OCI-LY1 (cell line): ENCODE data around the gene KIRREL3.

ENCODE experiments used
- H2AFZ ChIP-seq: fragments of 200-600 bp; sonication (generic), shearing (Covaris generic); 2 replicates; pipeline ENCODE4 v1.6.0; 2014; ENCODE audit warnings: antibody characterized with exemption, mild to moderate bottlenecking, low read length
- H3F3A ChIP-seq: fragments of 200-600 bp; sonication (generic), shearing (Covaris generic); 2 replicates; pipeline ENCODE4 v1.6.0; 2014; ENCODE audit warnings: mild to moderate bottlenecking, antibody characterized with exemption, low read length, moderate library complexity; ENCODE audit not compliant: insufficient read depth
- H3K27ac ChIP-seq: fragments of 200-600 bp; sonication (generic); 2 replicates; pipeline ENCODE4 v1.5.1; 2014; ENCODE audit warnings: low read length, mixed run types, mild to moderate bottlenecking, low read depth; ENCODE audit not compliant: poor library complexity, severe bottlenecking
- H3K27me3 ChIP-seq: fragments of 200-600 bp; sonication (generic); 2 replicates; pipeline ENCODE4 v1.6.0; 2014; ENCODE audit warnings: antibody characterized with exemption, mild to moderate bottlenecking, low read length, moderate library complexity; ENCODE audit not compliant: insufficient read depth
- H3K36me3 ChIP-seq: fragments of 200-600 bp; sonication (generic); 2 replicates; pipeline ENCODE4 v1.6.1; 2014; ENCODE audit warnings: mild to moderate bottlenecking, antibody characterized with exemption, low read length, moderate library complexity, mixed read lengths; ENCODE audit not compliant: insufficient read depth
- H3K4me1 ChIP-seq: fragments of 200-600 bp; sonication (generic); 2 replicates; pipeline ENCODE4 v1.5.1; 2014; ENCODE audit warnings: mild to moderate bottlenecking, low read length, moderate library complexity; ENCODE audit not compliant: insufficient read depth, severe bottlenecking
- H3K4me2 ChIP-seq: fragments of 200-600 bp; sonication (generic), shearing (Covaris generic); 2 replicates; pipeline ENCODE4 v1.6.1; 2014; ENCODE audit warnings: low read length
- H3K4me3 ChIP-seq: fragments of 200-600 bp; sonication (generic); 2 replicates; pipeline ENCODE4 v1.5.1; 2014; ENCODE audit warnings: low read length, low read depth, mild to moderate bottlenecking, mixed read lengths; ENCODE audit not compliant: poor library complexity, severe bottlenecking
- H3K79me2 ChIP-seq: fragments of 200-600 bp; shearing (Covaris generic); 2 replicates; pipeline ENCODE4 v1.6.1; 2016; ENCODE audit warnings: mixed run types, low read length, mixed read lengths; ENCODE audit not compliant: insufficient read depth
- H3K9ac ChIP-seq: fragments of 200-600 bp; sonication (generic), shearing (Covaris generic); 2 replicates; pipeline ENCODE4 v1.6.1; 2014; ENCODE audit warnings: mild to moderate bottlenecking, low read length, mixed read lengths
- H3K9me2 ChIP-seq: fragments of 200-600 bp; sonication (generic), shearing (Covaris generic); 2 replicates; pipeline ENCODE4 v1.6.1; 2014; ENCODE audit warnings: low read depth, mild to moderate bottlenecking, low read length, mixed read lengths
- H3K9me3 ChIP-seq: fragments of 200-600 bp; shearing (Covaris generic); 2 replicates; pipeline ENCODE4 v1.6.1; 2014; ENCODE audit warnings: low read length, mixed read lengths
- H4K20me1 ChIP-seq: fragments of 200-600 bp; sonication (generic), shearing (Covaris generic); 2 replicates; pipeline ENCODE4 v1.6.0; 2016; ENCODE audit warnings: mild to moderate bottlenecking, low read length; ENCODE audit not compliant: insufficient read depth
- EZH2 ChIP-seq: fragments of 200-600 bp; sonication (generic), shearing (Covaris generic); IDR thresholded peaks from 2 replicates; pipeline ENCODE4 v1.8.0; 2017; ENCODE audit warnings: borderline replicate concordance, mixed run types, mild to moderate bottlenecking, antibody characterized with exemption, low read length, moderate library complexity, mixed read lengths
- TF ChIP-seq, protein P1 (sequence below): fragments of 200-600 bp; sonication (generic), shearing (Covaris generic); IDR thresholded peaks from 2 replicates; pipeline ENCODE4 v1.5.1; 2017; ENCODE audit warnings: mild to moderate bottlenecking, antibody characterized with exemption, low read length, moderate library complexity, mixed read lengths

The KIRREL3 gene

GRCh38 chr11:126720539-126721235 is 279.9 kb downstream of the KIRREL3 start:
- H3K27me3 ChIP-seq, result no peaks in the 10 kb centered on the region

GRCh38 chr11:126719740-126720139 is 280.8 kb downstream of the KIRREL3 start:
- no peak overlapping the region for H3K27ac ChIP-seq
- H2AFZ ChIP-seq, result no peak overlapping the region
- H3K9me2 ChIP-seq, result no peaks in the 10 kb centered on the region
- H3K4me2 ChIP-seq, result no peak overlapping the region
- H3K4me3 ChIP-seq, result no peak overlapping the region
- H3K4me1 ChIP-seq, result no peaks in the 10 kb centered on the region
- no peaks in the 10 kb centered on the region for H3K9me3 ChIP-seq
- no peaks in the 10 kb centered on the region for H4K20me1 ChIP-seq
- H3K9ac ChIP-seq, result no peak overlapping the region
- no peaks in the 10 kb centered on the region for H3F3A ChIP-seq
- no peaks in the 10 kb centered on the region for H3K36me3 ChIP-seq
- H3K27me3 ChIP-seq, result no peaks in the 10 kb centered on the region
- H3K79me2 ChIP-seq, result no peaks in the 10 kb centered on the region
- TF ChIP-seq, protein P1, sequence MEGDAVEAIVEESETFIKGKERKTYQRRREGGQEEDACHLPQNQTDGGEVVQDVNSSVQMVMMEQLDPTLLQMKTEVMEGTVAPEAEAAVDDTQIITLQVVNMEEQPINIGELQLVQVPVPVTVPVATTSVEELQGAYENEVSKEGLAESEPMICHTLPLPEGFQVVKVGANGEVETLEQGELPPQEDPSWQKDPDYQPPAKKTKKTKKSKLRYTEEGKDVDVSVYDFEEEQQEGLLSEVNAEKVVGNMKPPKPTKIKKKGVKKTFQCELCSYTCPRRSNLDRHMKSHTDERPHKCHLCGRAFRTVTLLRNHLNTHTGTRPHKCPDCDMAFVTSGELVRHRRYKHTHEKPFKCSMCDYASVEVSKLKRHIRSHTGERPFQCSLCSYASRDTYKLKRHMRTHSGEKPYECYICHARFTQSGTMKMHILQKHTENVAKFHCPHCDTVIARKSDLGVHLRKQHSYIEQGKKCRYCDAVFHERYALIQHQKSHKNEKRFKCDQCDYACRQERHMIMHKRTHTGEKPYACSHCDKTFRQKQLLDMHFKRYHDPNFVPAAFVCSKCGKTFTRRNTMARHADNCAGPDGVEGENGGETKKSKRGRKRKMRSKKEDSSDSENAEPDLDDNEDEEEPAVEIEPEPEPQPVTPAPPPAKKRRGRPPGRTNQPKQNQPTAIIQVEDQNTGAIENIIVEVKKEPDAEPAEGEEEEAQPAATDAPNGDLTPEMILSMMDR, result no peak
- TF ChIP-seq EZH2, result no peak

More at GRCh38 chr11:126720539-126721235, 279.9 kb downstream of the KIRREL3 start:
- Histone ChIP-seq H3K9me3 (no peaks in the 10 kb centered on the region), H4K20me1 (no peaks in the 10 kb centered on the region), H3K4me3 (no peak overlapping the region), H3K9ac (no peak overlapping the region), H3K9me2 (no peaks in the 10 kb centered on the region), H3K79me2 (no peaks in the 10 kb centered on the region), H3K36me3 (no peaks in the 10 kb centered on the region), H3F3A (no peaks in the 10 kb centered on the region), H3K4me1 (no peaks in the 10 kb centered on the region), H3K27ac (no peak overlapping the region), H3K4me2 (no peak overlapping the region), H2AFZ (no peak overlapping the region)
- no peak for TF ChIP-seq EZH2
- TF ChIP-seq, protein P1, result no peak

DNA sequence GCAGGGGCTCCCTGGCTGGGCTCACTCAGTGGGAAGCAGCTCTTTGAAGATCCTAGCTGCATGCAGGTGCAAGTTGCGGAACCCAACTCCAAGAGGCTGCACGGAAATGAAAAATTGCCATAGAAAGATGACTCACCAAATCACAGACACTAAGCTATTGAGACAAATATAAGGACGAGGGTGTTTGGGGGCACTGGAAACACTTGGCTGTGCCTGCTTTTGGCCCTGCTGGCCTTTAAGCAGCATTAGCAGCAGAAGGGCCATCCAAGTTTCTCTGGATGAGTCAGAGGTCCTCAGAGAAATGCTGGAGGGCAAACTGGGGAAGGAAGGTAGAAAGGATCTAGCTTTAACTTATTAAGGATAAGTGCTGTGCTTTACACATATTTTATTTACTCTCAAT is 282.3 kb downstream of the KIRREL3 start:
- H3K9ac ChIP-seq, result no peak overlapping the region
- H3K36me3 ChIP-seq, result no peaks in the 10 kb centered on the region
- TF ChIP-seq, protein P1, result no peak
- TF ChIP-seq EZH2, result no peak
- H3K4me3 ChIP-seq, result no peak overlapping the region
- H4K20me1 ChIP-seq, result no peaks in the 10 kb centered on the region
- H3K9me3 ChIP-seq, result no peaks in the 10 kb centered on the region
- H3K4me1 ChIP-seq, result no peaks in the 10 kb centered on the region
- H2AFZ ChIP-seq, result no peak overlapping the region
- H3K27me3 ChIP-seq, result no peaks in the 10 kb centered on the region
- H3K27ac ChIP-seq, result no peak overlapping the region
- H3K79me2 ChIP-seq, result no peaks in the 10 kb centered on the region
- no peak overlapping the region for H3K4me2 ChIP-seq
- no peaks in the 10 kb centered on the region for H3F3A ChIP-seq
- H3K9me2 ChIP-seq, result no peaks in the 10 kb centered on the region
